SU-DHL-6 (cell line): ENCODE measurements around the gene NMRK2.

Experiments used
- H2AFZ ChIP-seq: fragments of 200-600 bp; sonication (generic); 2 replicates; pipeline ENCODE4 v1.6.1; 2014; ENCODE audit warnings: low read depth, mild to moderate bottlenecking, moderate library complexity, mixed read lengths, antibody characterized with exemption, low read length; ENCODE audit not compliant: severe bottlenecking
- H3F3A ChIP-seq: fragments of 200-600 bp; shearing (Covaris generic); 2 replicates; pipeline ENCODE4 v1.6.0; 2016; ENCODE audit warnings: antibody characterized with exemption, mild to moderate bottlenecking; ENCODE audit not compliant: insufficient read depth
- H3K27ac ChIP-seq: fragments of 200-600 bp; sonication (generic); 2 replicates; pipeline ENCODE4 v1.5.1; 2016; ENCODE audit warnings: low read depth, mild to moderate bottlenecking, low read length, moderate library complexity, mixed read lengths
- H3K27me3 ChIP-seq: fragments of 200-600 bp; sonication (generic), shearing (Covaris generic); 2 replicates; pipeline ENCODE4 v1.6.0; 2014; ENCODE audit warnings: mild to moderate bottlenecking, low read length
- H3K36me3 ChIP-seq: fragments of 200-600 bp; sonication (generic); 2 replicates; pipeline ENCODE4 v1.6.1; 2014; ENCODE audit warnings: mild to moderate bottlenecking, low read length, mixed read lengths
- H3K4me2 ChIP-seq: fragments of 300-600, 200-600 bp; shearing (Covaris generic), sonication (generic); 2 replicates; pipeline ENCODE4 v1.6.0; 2014; ENCODE audit warnings: low read length, low read depth, mild to moderate bottlenecking; ENCODE audit not compliant: poor library complexity, severe bottlenecking
- H3K4me3 ChIP-seq: fragments of 200-600 bp; sonication (generic); 2 replicates; pipeline ENCODE4 v1.5.1; 2014; ENCODE audit warnings: antibody characterized with exemption, low read length, mild to moderate bottlenecking, mixed read lengths; ENCODE audit not compliant: insufficient read depth, poor library complexity, severe bottlenecking
- H3K79me2 ChIP-seq: fragments of 200-600 bp; sonication (generic); 2 replicates; pipeline ENCODE4 v1.6.1; 2014; ENCODE audit warnings: mild to moderate bottlenecking, low read length, moderate library complexity; ENCODE audit not compliant: insufficient read depth
- H3K9ac ChIP-seq: fragments of 200-600 bp; sonication (generic); 2 replicates; pipeline ENCODE4 v1.7.0; 2014; ENCODE audit warnings: mild to moderate bottlenecking, low read length
- H3K9me2 ChIP-seq: fragments of 200-600 bp; sonication (generic); replicated peaks from 2 replicates; pipeline ENCODE4 v1.6.1; 2014; ENCODE audit warnings: low read length; ENCODE audit not compliant: insufficient read depth
- H3K9me3 ChIP-seq: fragments of 200-600 bp; sonication (generic); 2 replicates; pipeline ENCODE4 v1.6.1; 2014; ENCODE audit warnings: low read length, mixed read lengths; ENCODE audit not compliant: insufficient read depth
- H4K20me1 ChIP-seq: fragments of 200-600 bp; sonication (generic); 2 replicates; pipeline ENCODE4 v1.6.1; 2014; ENCODE audit warnings: low read depth, mild to moderate bottlenecking, antibody characterized with exemption, low read length, moderate library complexity, mixed read lengths
- EZH2phosphoT487 ChIP-seq: fragments of 200-600 bp; sonication (generic), shearing (Covaris generic); conservative IDR thresholded peaks from 2 replicates; pipeline ENCODE4 v1.6.1; 2018; ENCODE audit warnings: mild to moderate bottlenecking, antibody characterized with exemption, low read length, moderate library complexity, mixed read lengths
- TF ChIP-seq, protein P1 (sequence below): fragments of 200-600 bp; sonication (generic); IDR thresholded peaks from one replicate; pipeline ENCODE4 v1.5.1; 2017; ENCODE audit warnings: antibody characterized with exemption, mild to moderate bottlenecking, low read length, moderate library complexity; ENCODE audit not compliant: insufficient read depth, poor library complexity, severe bottlenecking

Gene NMRK2

GRCh38 chr19:3899531-3900294, 33.2 kb upstream of the NMRK2 start:
- H3K4me2 ChIP-seq, result no peak overlapping the region
- H3K79me2 ChIP-seq, result no peaks in the 10 kb centered on the region
- H2AFZ ChIP-seq, result no peak overlapping the region
- H4K20me1 ChIP-seq, result no peaks in the 10 kb centered on the region
- no peaks in the 10 kb centered on the region for H3K36me3 ChIP-seq
- no peaks in the 10 kb centered on the region for H3K9me2 ChIP-seq
- H3K27ac ChIP-seq, result no peak overlapping the region
- TF ChIP-seq EZH2phosphoT487, result no peak
- TF ChIP-seq, protein P1, sequence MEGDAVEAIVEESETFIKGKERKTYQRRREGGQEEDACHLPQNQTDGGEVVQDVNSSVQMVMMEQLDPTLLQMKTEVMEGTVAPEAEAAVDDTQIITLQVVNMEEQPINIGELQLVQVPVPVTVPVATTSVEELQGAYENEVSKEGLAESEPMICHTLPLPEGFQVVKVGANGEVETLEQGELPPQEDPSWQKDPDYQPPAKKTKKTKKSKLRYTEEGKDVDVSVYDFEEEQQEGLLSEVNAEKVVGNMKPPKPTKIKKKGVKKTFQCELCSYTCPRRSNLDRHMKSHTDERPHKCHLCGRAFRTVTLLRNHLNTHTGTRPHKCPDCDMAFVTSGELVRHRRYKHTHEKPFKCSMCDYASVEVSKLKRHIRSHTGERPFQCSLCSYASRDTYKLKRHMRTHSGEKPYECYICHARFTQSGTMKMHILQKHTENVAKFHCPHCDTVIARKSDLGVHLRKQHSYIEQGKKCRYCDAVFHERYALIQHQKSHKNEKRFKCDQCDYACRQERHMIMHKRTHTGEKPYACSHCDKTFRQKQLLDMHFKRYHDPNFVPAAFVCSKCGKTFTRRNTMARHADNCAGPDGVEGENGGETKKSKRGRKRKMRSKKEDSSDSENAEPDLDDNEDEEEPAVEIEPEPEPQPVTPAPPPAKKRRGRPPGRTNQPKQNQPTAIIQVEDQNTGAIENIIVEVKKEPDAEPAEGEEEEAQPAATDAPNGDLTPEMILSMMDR, result no peak
- no peaks in the 10 kb centered on the region for H3K9me3 ChIP-seq
- H3K9ac ChIP-seq, result no peak overlapping the region
- no peaks in the 10 kb centered on the region for H3F3A ChIP-seq
- H3K4me3 ChIP-seq, result no peak overlapping the region
- no peaks in the 10 kb centered on the region for H3K27me3 ChIP-seq

- no peak overlapping the region for H3K4me2 ChIP-seq
- H2AFZ ChIP-seq, result no peak overlapping the region
- H4K20me1 ChIP-seq, result no peaks in the 10 kb centered on the region
- H3K36me3 ChIP-seq, result no peaks in the 10 kb centered on the region
- no peaks in the 10 kb centered on the region for H3K9me3 ChIP-seq
- H3K79me2 ChIP-seq, result no peaks in the 10 kb centered on the region
- no peak overlapping the region for H3K4me3 ChIP-seq
- no peak overlapping the region for H3K27ac ChIP-seq
- no peak overlapping the region for H3K9ac ChIP-seq
- no peaks in the 10 kb centered on the region for H3F3A ChIP-seq
- H3K9me2 ChIP-seq, result no peaks in the 10 kb centered on the region
- no peaks in the 10 kb centered on the region for H3K27me3 ChIP-seq
- TF ChIP-seq EZH2phosphoT487, result no peak
- TF ChIP-seq, protein P1, result no peak
Measured at GRCh38 chr19:3902317-3902973, 30.4 kb upstream of the NMRK2 start.

DNA sequence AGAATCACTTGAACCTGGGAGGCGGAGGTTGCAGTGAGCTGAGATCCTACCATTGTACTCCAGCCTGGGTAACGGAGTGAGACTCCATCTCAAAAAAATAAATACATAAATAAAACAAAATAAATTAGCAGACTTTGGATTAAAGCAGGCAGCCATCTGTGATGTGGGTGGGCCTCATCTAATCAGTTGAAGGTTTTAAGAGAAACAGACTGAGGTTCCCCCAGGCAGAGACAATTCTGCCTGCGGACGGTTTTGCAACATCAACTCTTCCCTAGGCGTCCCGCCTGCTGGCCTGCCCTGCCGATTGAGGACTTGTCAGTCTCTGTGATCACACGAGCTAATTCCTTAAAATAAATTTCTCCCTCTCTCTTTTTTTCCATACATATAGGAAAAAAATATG, 28.6 kb upstream of the NMRK2 start:
- no peak overlapping the region for H2AFZ ChIP-seq
- no peaks in the 10 kb centered on the region for H3K9me3 ChIP-seq
- H3K36me3 ChIP-seq, result no peaks in the 10 kb centered on the region
- no peak overlapping the region for H3K4me3 ChIP-seq
- H3F3A ChIP-seq, result no peaks in the 10 kb centered on the region
- H3K27ac ChIP-seq, result no peak overlapping the region
- H3K9me2 ChIP-seq, result no peaks in the 10 kb centered on the region
- H3K4me2 ChIP-seq, result no peak overlapping the region
- no peaks in the 10 kb centered on the region for H4K20me1 ChIP-seq
- TF ChIP-seq, protein P1, result no peak
- TF ChIP-seq EZH2phosphoT487, result no peak
- no peak overlapping the region for H3K9ac ChIP-seq
- H3K27me3 ChIP-seq, result no peaks in the 10 kb centered on the region
- no peaks in the 10 kb centered on the region for H3K79me2 ChIP-seq
